HK-2 (cell line): ENCODE results near the gene KIR3DL3.
"Not testable (repeated sequence)": the region's sequence is repeated elsewhere in the genome, so short reads cannot be mapped to it uniquely, and the experiment has no call there.

Experiments
- DNase-seq: peaks from one replicate; pipeline ENCODE4 v3.0.0-alpha.2; 2018; ENCODE audit not compliant: unreplicated experiment

KIR3DL3 gene

DNA sequence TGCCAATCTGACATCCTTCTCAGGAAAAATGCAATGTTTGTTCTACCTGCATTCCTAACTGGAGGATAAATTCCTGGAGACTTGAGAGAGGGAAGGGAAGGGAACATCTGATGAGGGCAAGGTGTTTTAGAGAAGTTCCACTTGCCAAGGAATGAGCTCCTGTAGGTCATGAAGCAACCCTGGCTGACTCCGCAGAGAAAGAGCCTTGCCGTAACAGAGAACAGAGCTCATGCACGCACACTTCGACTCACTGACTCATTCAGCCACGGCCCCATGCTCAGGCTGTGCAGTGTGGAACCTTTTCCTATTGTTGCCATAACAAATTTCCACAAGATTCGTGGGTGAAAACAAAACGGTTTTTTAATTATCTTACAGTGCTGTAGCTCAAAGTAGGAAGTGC is 54.7 kb downstream of the KIR3DL3 start:
- not testable (repeated sequence) for DNase-seq

DNA sequence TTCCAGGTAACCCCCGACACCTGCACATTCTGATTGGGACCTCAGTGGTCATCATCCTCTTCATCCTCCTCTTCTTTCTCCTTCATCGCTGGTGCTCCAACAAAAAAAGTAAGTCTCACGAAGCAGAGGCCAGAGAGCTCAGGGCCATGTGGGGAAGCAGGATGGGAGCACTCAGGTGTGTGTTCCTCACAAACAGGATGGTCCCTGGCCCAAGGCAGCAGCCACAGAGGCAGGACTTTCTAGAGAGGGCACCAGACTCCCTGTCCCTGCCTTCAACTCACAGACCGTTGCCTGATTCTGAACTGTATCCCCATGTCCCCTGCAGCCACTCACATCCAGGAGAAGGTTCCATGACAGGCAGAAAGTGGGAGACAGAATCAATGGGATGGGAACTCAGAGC is 58.7 kb downstream of the KIR3DL3 start:
- not testable (repeated sequence) for DNase-seq
